ENCODE measurements around the gene STYXL2.

DNA sequence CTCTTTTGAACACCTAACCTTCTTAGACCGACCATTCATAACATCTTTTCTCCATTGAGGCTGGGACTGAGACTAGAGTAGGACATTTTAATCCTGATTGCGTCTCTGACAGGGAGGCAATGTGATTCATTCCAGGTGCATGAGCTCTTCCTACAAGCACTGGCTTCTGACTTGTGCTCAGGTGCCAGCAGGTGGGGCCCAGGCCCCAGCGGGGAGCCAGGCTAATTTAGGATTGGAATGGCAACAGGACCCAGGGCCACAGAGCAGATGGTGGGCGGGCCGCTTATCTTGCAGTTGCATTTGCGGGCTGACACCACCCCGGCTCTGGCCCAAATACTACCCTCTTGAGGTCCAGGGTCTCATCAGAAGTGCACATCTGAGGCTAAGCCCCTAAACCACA lies 7.8 kb upstream of the STYXL2 start:
- TF ChIP-seq SLC30A9 (CRISPR knock-in tag; IDR thresholded peaks at IDR 0.05) (no peak), CXXC5 (CRISPR knock-in tag; IDR thresholded peaks at IDR 0.05) (no peak), EP300 (IDR thresholded peaks at IDR 0.05; ENCODE audit: low read length) (no peak), ZSCAN32 (CRISPR knock-in tag; IDR thresholded peaks at IDR 0.05) (no peak), ZNF561 (CRISPR knock-in tag; conservative IDR thresholded peaks at IDR 0.05) (no peak), GTF2B (IDR thresholded peaks at IDR 0.05; ENCODE audit: extremely low read depth, insufficient read length) (no peak), TCF7L2 (IDR thresholded peaks at IDR 0.05; ENCODE audit: low read depth, low read length) (no peak)
- TF ChIP-seq, protein P1, sequence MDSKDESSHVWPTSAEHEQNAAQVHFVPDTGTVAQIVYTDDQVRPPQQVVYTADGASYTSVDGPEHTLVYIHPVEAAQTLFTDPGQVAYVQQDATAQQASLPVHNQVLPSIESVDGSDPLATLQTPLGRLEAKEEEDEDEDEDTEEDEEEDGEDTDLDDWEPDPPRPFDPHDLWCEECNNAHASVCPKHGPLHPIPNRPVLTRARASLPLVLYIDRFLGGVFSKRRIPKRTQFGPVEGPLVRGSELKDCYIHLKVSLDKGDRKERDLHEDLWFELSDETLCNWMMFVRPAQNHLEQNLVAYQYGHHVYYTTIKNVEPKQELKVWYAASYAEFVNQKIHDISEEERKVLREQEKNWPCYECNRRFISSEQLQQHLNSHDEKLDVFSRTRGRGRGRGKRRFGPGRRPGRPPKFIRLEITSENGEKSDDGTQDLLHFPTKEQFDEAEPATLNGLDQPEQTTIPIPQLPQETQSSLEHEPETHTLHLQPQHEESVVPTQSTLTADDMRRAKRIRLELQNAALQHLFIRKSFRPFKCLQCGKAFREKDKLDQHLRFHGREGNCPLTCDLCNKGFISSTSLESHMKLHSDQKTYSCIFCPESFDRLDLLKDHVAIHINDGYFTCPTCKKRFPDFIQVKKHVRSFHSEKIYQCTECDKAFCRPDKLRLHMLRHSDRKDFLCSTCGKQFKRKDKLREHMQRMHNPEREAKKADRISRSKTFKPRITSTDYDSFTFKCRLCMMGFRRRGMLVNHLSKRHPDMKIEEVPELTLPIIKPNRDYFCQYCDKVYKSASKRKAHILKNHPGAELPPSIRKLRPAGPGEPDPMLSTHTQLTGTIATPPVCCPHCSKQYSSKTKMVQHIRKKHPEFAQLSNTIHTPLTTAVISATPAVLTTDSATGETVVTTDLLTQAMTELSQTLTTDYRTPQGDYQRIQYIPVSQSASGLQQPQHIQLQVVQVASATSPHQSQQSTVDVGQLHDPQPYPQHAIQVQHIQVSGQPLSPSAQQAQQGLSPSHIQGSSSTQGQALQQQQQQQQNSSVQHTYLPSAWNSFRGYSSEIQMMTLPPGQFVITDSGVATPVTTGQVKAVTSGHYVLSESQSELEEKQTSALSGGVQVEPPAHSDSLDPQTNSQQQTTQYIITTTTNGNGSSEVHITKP (IDR thresholded peaks at IDR 0.05; ENCODE audit: partially characterized antibody): no peak
- TF ChIP-seq, protein P2, sequence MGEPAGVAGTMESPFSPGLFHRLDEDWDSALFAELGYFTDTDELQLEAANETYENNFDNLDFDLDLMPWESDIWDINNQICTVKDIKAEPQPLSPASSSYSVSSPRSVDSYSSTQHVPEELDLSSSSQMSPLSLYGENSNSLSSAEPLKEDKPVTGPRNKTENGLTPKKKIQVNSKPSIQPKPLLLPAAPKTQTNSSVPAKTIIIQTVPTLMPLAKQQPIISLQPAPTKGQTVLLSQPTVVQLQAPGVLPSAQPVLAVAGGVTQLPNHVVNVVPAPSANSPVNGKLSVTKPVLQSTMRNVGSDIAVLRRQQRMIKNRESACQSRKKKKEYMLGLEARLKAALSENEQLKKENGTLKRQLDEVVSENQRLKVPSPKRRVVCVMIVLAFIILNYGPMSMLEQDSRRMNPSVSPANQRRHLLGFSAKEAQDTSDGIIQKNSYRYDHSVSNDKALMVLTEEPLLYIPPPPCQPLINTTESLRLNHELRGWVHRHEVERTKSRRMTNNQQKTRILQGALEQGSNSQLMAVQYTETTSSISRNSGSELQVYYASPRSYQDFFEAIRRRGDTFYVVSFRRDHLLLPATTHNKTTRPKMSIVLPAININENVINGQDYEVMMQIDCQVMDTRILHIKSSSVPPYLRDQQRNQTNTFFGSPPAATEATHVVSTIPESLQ (CRISPR knock-in tag; IDR thresholded peaks at IDR 0.05): no peak
